HG03354 (cell line): ENCODE data around the gene LRG1.

Experiments used
- ATAC-seq: cut with Tn5 transposase; IDR thresholded peaks from one replicate; pipeline ENCODE4 v1.9.1; 2021; ENCODE audit warnings: mild to moderate bottlenecking; ENCODE audit not compliant: unreplicated experiment, poor library complexity, severe bottlenecking

LRG1 gene, protein sequence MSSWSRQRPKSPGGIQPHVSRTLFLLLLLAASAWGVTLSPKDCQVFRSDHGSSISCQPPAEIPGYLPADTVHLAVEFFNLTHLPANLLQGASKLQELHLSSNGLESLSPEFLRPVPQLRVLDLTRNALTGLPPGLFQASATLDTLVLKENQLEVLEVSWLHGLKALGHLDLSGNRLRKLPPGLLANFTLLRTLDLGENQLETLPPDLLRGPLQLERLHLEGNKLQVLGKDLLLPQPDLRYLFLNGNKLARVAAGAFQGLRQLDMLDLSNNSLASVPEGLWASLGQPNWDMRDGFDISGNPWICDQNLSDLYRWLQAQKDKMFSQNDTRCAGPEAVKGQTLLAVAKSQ

DNA sequence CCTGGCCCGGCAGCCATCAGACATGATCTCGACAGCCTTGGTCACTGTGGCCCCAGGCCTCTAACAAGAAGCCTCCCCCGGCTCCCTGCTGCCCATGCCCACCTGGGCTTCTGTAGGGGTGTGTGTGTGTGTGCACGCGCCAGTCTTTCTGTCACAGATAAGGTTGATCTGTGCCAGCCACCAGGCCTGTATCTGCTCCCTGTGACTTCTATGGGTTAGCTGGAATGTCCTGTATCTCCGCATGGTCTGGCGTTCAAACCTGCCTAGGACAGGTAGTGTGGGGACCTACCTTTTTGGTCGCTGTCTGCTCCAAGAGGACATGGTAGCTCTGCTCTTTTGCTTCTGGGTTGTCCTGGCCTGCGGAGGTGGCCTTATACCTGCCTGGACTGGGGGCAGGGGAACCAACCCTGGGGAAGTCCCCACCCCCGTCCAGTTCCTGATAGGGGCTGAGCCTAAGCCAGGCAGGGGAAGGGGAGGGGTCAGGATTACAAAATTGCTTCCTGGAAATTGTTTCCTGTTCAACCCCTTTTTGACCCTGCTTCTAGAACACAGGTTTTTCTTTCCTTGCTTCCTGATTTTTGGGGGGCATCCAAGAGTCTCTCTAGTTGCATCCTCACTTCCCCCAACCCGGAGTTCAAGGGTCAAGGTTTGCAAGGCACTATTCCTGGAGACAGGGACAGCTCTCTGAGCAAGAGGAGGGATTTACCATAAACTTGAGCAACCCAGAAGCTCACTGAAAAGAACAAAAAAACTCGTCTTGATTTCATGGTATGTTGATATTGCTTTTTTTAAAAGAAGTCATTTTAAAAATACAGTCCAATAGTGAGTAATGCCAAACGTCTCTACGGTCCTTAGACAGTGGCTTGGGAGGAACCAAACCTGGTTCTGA, at the start of gene LRG1:
TSS of gene LRG1 (minus strand) at position 344 of the 889 bp plus-strand sequence. CDS start at position 321, 23 bp downstream.
- ATAC-seq: no peak

DNA sequence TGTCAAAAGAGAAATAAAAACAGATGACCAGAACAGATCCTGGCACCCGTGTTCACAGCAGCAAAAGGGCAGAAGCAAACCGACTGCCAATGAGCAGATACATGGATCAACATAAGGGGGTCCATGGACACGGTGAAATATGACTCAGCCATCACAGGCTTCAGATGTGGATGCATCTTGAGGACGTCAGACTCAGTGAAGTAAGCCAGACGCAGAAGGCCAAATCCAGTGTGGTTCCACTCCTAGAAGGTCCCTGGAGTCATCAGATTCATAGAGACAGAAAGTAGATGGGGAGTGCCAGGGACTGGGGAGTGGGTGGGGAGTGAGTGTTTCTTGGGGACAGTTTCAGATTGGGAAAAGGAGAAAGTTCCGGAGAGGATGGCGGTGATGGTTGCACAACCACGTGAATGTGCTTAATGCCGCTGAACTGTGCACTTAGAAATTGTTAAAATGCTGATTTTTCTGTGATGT, 48.5 kb upstream of the LRG1 start:
- ATAC-seq: no peak

GRCh38 chr19:4587527-4587926, 47.7 kb upstream of the LRG1 start:
- no peak for ATAC-seq

DNA sequence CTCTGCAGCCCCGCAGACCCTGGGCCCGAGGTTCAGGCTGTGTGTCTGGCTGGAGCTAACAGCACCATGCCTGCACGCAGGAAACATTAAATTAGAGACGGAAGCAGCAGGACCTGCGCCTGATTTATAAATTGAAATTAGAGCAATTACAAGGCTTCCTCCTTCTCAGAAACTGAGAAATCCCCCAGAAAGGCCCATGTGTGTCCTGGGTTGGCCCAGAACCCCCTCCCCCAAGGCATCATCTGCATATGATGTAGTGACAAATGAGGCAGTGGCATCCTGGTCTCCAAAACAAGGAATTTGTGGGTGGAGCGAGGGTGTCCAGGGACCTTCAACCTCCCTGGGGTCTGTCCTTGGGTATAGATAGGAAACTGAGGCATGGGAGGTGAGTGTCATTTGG, 46.9 kb upstream of the LRG1 start:
- ATAC-seq: no peak

DNA sequence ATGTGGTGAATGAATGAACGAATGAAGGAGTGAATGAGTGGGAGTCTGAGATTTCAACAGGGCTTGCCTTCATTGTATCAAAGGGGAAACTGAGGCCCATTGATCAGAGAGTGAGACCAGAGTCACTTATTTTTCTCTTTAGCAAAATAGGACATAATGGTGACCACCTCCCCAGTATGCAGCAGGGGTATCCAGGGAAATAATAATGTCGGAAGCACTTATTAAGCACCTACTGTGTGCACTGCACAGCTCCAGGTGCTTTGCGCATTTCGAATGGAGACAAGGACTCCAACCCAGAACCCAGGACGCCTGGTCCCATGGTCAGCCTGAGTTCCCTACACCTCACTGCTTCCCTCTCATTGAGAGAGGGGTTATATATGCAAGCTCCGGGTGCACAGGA, 46.4 kb upstream of the LRG1 start:
- ATAC-seq: no peak

DNA sequence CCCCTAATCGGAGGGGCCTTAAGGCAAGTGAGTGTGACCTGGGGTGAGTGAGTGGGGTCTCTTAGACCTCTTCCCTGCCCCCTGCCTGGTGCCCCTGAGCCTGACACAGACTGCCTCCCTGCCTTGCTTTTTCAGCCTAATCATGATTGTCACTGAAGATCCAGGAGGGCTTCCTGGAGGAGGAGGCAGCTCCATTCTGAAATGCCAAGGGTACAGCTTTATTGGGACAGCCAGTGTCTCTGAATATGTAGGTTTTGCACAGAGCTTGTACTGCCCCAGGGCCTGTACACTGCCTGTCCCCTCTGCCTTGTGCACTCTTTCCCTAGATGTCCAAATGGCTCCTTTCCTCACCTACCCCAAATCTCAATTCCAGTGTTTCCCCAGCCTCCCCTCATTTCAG, 45.7 kb upstream of the LRG1 start:
- no peak for ATAC-seq

DNA sequence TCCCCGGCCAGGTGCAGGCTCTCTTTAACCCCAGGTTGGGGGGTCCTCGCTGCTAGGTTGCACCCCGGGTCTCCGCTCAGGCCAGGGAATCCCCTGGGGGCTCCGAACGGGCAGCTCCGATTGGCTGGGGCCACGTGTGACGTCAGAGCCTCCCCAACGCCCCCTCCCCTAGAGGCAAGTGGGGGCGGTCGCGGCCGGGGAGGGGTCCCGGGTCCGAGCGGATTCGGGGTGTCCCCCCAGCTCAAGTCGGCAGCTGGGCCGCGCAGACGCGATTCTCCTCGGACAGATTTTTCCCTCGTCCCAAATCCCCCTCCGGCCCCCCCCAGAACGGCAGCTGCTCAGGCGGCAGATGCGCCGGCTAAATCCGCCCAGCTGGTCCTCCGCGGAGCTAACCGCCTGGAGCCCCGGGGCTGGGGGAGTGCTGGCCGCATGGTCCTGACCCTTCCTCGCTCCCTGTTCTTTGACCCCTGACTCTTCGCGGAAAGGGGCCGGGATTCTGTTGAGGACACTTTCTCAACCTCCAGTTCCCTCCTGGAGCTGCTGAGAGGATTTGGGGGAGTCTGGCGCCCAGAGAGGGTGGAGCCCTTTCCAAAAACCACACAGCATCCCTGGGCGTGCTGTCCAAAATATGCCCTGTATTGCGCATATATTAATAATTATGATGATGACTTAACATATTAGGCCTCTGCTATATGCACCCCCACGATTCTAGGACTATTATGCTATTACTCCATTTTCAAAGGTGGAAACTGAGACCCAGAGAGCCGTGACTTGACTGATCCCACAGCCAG, 45.0 kb upstream of the LRG1 start:
- ATAC-seq: no peak

DNA sequence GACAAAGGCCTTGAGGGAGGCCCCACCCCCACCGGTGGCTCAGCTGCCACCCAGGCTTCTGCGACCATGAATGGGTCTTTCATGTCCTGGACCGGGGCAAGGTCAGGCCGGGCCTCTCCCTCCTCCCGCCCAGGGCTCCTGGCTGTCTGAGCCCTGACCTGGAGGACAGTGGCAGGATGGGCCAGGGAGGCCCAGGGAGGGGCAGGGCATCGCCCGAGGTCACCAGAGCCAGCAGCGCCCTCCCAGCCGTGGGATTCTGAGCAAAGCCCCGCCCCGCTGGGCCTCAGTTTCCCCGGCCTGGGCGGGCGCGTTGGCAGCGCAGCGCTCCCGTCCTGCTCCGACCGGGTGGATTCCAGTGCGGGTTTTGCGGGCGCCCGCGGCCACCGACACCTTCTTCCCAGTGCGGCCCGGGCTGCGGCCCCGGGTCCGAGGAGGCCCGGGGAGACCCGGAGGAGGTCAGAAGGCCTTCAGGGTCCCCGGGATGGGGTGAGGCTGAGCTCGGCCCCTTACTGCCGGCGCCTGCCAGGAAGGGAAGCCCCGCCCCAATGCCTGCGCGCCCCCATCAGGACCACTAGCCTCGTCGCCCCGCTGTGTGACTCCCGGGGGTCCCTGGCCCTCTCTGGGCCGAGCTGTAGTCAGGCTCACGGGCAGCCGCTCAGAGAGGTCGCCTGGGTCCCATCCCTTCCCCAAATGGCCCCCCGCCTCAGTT, 44.3 kb upstream of the LRG1 start:
- no peak for ATAC-seq

DNA sequence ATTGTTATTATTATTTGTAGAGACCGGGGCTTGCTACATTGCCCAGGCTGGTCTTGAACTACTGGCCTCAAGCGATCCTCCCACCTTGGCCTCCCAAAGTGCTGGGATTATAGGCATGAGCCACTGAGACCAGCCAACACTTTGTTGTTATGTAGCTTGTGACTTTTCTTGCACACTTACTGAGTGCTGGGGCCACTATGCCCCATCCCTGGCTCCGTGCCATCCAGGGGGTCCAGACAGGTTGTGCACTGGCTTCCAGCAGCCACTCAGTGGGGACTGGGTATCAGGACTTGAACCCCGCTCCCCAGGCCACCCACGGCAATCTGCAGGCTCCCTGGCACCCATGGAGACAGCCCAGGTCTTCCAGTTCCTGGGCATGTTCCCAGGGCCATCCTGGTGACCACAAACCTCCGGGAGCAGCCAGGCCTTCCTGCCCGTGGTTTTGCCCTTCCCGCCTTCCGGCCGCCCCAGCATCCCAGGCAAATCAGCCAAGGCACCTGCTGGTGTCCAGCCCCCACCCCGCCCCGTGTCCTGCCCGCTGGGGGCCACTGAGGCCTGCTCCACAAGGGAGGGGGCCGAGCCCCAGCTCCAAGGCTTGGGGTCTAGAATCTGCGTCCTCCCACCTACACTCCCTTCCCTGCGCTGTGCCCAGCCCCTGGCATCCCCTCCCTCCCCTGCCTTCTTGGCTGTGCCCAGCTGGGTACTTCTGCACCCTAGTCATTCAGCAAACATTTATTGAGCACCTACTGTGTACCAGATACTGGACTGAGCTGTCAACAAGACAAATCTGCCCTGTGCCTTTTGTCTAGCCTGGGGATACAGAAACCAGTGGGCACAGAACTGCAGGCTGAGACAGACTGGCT, 43.4 kb upstream of the LRG1 start:
- no peak for ATAC-seq

GRCh38 chr19:4581666-4582553, 42.1 kb upstream of the LRG1 start:
- ATAC-seq: no peak

DNA sequence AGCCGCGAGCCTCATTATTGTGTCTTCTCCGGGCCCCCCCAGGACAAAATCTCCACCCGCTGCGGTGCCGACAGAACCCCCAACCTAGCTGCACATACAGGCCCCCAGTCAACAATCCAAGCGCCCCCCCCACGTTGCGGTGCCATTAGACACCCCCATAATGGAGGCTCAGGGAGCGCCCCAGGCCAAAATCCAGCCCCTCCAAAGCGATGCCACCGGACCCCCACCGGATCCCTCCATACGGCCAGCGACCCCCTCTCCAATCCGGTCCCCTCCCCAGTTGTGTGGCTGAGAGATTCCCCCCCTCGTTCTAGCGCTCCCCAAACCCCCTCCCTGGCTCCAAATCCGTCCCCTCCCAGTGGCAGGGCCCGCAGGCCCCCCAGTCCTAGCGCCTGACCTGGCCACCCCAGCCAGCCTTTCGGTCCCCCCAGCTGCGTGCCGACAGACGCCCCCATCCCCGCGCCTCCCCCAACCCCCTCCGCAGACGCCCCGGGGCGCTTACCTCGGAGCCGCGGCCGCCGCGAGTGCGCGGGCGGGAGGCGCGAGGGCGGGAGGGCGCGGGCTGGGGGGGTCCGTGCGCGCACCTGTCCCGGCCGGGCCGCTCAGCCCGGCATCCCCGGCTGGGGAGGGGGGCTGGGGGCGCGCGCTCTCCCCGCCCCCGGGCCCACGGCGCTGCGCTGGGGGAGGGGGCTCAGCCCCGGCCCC, 41.3 kb upstream of the LRG1 start:
- ATAC-seq: no peak

- ATAC-seq: no peak
These were observed 40.4 kb upstream of the LRG1 start for GRCh38 chr19:4580021-4580901.

- ATAC-seq: no peak
These were observed 39.6 kb upstream of the LRG1 start for GRCh38 chr19:4579389-4579788.

DNA sequence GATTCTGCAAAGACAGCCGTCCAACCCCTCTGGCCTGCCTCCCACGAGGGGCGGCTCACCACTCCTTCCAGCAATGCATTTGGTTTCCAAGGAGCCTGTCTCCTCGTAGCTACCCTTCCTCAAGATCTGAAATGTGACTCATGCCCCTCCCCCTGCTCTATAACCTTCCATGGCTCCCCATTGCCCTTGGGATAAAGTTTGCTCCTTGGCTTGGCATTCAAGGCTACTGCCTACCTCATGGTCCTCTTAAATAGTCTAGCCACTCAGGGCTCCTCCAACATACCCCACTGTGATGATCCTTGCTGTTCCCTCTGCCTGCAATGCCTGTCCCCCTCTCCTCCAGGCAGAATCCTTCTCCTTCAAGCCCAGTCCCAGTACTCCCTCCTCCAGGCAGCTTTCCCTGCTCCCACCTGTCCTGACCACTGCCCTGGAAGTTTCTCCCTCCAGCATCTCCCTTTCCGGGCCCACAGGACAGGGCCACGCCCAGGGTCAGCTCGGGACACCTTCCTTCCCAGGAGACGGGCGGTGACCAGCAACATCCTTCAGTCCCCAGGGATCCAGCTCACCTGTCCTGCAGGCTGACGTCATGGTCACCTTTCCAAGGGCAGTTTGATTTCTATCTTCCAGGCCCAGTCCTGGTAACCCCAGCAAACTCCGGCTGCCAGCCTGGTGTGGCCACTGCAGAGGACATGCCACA, 38.9 kb upstream of the LRG1 start:
- no peak for ATAC-seq

GRCh38 chr19:4577020-4577782, 37.4 kb upstream of the LRG1 start:
- no peak for ATAC-seq
